Chondrocyte (in vitro differentiated cells): Measurements from ENCODE around the gene CCDC80. TPM values are rescaled to one million over a fixed set of nuclear protein-coding genes. Genes with fewer than 3 reads are reported as not detected.

Source experiments
- DNase-seq: peaks from one replicate; pipeline ENCODE4 v3.0.0; 2021; ENCODE audit warnings: mixed read lengths, low spot score
- H3K27ac Mint-ChIP-seq: one replicate; pipeline ENCODE4 v1.8.0; 2021; ENCODE audit warnings: mild to moderate bottlenecking, moderate library complexity, mixed read lengths; ENCODE audit not compliant: unreplicated experiment
- H3K27me3 Mint-ChIP-seq: 2 replicates; pipeline ENCODE4 v1.8.0; 2021; ENCODE audit warnings: low read depth, mixed read lengths
- H3K36me3 Mint-ChIP-seq: 2 replicates; pipeline ENCODE4 v1.8.0; 2021; ENCODE audit warnings: low read depth, mixed read lengths
- H3K4me1 Mint-ChIP-seq: 2 replicates; pipeline ENCODE4 v1.8.0; 2021; ENCODE audit warnings: low read depth, mild to moderate bottlenecking, mixed read lengths
- H3K4me3 Mint-ChIP-seq: one replicate; pipeline ENCODE4 v1.8.0; 2021; ENCODE audit warnings: mild to moderate bottlenecking, moderate library complexity, mixed read lengths; ENCODE audit not compliant: unreplicated experiment
- H3K9me3 Mint-ChIP-seq: 2 replicates; pipeline ENCODE4 v1.8.0; 2021; ENCODE audit warnings: low read depth, mixed read lengths
- total RNA-seq: library from RNA; stranded (reverse); gene quantifications from 3 replicates; pipeline ENCODE4 v1.2.1, GENCODE V29; 2021
- TF ChIP-seq, protein P1 (sequence below): fragments of 200-600 bp; sonication (generic); IDR thresholded peaks from 2 replicates; pipeline ENCODE4 v1.5.0; 2021; ENCODE audit warnings: antibody characterized with exemption, mild to moderate bottlenecking, moderate library complexity

The CCDC80 gene
- total RNA-seq, 1 donor from 2014 or later = 1,574 TPM

DNA sequence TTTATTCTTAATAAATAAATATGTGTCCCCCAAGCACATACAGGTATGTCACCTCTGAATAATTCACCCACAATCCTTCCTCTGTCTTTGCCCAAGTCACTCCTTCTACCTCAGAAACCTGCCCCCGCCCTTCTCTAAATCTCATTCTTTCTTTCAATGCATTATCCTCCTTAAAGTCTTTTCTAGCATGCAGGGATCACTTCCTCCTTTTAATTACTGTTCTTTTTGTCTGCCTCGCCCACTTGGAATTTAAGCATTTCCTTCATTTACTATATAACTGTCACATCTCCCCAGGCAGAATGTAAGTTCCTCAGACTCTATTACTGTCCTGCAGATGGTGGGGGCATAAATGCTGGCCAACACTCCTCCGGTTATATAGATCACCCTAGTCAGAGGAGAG lies 7.8 kb downstream of the CCDC80 start:
- no peak for DNase-seq
- TF ChIP-seq, protein P1, sequence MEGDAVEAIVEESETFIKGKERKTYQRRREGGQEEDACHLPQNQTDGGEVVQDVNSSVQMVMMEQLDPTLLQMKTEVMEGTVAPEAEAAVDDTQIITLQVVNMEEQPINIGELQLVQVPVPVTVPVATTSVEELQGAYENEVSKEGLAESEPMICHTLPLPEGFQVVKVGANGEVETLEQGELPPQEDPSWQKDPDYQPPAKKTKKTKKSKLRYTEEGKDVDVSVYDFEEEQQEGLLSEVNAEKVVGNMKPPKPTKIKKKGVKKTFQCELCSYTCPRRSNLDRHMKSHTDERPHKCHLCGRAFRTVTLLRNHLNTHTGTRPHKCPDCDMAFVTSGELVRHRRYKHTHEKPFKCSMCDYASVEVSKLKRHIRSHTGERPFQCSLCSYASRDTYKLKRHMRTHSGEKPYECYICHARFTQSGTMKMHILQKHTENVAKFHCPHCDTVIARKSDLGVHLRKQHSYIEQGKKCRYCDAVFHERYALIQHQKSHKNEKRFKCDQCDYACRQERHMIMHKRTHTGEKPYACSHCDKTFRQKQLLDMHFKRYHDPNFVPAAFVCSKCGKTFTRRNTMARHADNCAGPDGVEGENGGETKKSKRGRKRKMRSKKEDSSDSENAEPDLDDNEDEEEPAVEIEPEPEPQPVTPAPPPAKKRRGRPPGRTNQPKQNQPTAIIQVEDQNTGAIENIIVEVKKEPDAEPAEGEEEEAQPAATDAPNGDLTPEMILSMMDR = no peak
- no peaks in the 10 kb centered on the region for H3K27me3 Mint-ChIP-seq
- H3K4me1 Mint-ChIP-seq = peaks cover 92% of the 10 kb centered on the region
- no peak overlapping the region for H3K4me3 Mint-ChIP-seq
- no peaks in the 10 kb centered on the region for H3K9me3 Mint-ChIP-seq
- H3K36me3 Mint-ChIP-seq = peaks cover 24% of the 10 kb centered on the region
- H3K27ac Mint-ChIP-seq = peak overlapping the region; percentile 71

DNA sequence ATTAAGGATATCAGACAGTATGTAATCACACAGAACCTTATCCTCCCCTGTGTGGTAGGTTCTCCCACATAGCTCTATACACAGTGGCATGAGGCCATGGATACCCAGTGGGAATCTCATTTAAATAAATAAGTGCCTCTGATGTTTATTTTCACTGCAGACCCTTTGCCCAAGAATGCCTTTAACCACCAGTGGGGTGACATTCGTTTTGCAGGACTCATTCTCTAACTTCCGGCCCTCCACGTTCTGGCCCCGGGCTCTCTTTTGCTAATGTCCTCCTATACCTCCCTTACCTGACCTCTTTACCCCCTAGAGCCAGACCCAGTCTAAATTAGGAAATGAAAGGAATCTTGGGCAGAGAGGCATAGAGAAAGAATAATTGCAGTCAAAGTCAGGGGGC lies 8.3 kb downstream of the CCDC80 start:
- H3K9me3 Mint-ChIP-seq = no peaks in the 10 kb centered on the region
- H3K4me1 Mint-ChIP-seq = peaks cover 97% of the 10 kb centered on the region
- TF ChIP-seq, protein P1 = no peak
- H3K4me3 Mint-ChIP-seq = no peak overlapping the region
- no peak for DNase-seq
- peak overlapping the region; percentile 90 for H3K27ac Mint-ChIP-seq
- no peaks in the 10 kb centered on the region for H3K27me3 Mint-ChIP-seq
- H3K36me3 Mint-ChIP-seq = peaks cover 26% of the 10 kb centered on the region

DNA sequence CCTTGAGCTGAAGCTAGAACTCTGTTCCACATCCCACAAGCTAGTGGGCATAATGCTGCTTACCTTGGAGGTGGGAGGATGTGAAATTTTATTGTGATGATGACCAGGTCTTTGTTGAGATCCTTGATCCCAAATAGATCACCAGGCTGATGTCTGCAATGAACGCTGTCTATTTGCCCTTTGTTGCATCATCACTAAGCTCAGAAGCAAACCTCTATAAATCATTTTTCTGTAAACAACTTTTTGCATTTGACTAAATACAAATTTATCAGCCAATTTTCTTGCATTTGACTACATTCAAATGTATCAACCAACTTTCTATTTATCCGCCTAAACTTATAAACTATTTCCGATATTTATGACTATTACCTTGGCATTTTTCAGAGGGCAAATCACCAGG lies 9.7 kb downstream of the CCDC80 start:
- Mint-ChIP-seq H3K27ac (peak overlapping the region; percentile 90), H3K27me3 (no peaks in the 10 kb centered on the region), H3K9me3 (no peaks in the 10 kb centered on the region), H3K4me1 (peaks cover 92% of the 10 kb centered on the region), H3K4me3 (peak overlapping the region; percentile 36), H3K36me3 (peaks cover 27% of the 10 kb centered on the region)
- TF ChIP-seq, protein P1 = no peak
- no peak for DNase-seq

DNA sequence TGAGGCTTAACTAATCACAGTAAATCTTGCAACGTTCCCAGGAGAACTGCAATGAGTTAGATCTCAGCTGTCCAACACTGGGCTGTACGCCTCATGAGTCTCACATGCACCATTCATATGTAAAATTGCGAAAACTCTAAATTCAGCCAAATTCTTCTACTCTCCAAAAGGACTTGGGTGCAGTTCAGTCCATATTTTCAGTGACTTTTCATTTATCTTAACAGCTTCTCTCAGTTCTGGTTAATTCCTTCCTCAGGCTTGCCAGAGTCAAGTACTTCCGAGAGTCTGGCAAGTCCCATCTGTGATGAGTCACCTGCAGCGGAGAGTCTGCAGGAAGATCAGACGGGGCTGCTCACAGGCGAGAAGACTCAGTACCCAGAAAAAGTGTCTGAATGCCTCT lies 11.5 kb downstream of the CCDC80 start:
- Mint-ChIP-seq H3K36me3 (peaks cover 35% of the 10 kb centered on the region), H3K27me3 (no peaks in the 10 kb centered on the region), H3K9me3 (no peaks in the 10 kb centered on the region), H3K27ac (peak overlapping the region; percentile 90), H3K4me3 (peak overlapping the region; percentile 4), H3K4me1 (peaks cover 85% of the 10 kb centered on the region)
- DNase-seq = no peak
- TF ChIP-seq, protein P1 = no peak

DNA sequence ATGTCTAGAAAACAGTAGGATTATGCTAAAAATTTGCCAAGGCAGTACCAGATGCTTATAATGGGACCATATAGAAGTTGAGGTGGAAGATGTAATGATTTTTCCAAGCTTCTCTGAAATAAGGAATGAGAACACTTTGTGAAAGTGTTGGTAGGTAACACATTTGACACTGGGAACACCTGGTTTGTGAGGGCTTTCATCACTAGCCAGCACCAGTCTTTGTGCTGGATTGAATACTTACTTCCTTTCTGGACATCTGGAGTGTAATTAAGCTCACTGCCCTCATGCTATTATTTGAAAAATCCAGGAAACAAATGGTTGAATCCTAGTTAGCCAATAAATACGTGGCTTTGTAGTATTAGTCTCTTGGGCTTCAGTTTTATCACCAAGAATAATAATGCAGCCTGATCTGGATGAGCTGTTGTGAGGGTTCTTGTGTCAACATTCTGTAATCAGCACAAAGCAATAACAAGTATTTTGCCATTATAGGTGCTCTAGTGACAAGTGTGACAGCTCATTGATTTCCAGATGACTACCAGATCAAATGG lies 12.9 kb downstream of the CCDC80 start:
- TF ChIP-seq, protein P1 = no peak

More for the DNA sequence above, 12.9 kb downstream of the CCDC80 start:
- Mint-ChIP-seq H3K27me3 (no peaks in the 10 kb centered on the region), H3K4me1 (peaks cover 80% of the 10 kb centered on the region), H3K4me3 (no peak overlapping the region), H3K36me3 (peaks cover 39% of the 10 kb centered on the region), H3K27ac (peak overlapping the region; percentile 58), H3K9me3 (no peaks in the 10 kb centered on the region)
- DNase-seq = no peak
